Raji (cell line): ENCODE results near the gene GTF2F1.

ENCODE experiments used
- POLR2A ChIP-seq: IDR thresholded peaks from 2 replicates; pipeline ENCODE4 v1.6.1; 2011; ENCODE audit warnings: low read depth, low read length, control low read depth; ENCODE audit not compliant: insufficient read depth

Gene GTF2F1

DNA sequence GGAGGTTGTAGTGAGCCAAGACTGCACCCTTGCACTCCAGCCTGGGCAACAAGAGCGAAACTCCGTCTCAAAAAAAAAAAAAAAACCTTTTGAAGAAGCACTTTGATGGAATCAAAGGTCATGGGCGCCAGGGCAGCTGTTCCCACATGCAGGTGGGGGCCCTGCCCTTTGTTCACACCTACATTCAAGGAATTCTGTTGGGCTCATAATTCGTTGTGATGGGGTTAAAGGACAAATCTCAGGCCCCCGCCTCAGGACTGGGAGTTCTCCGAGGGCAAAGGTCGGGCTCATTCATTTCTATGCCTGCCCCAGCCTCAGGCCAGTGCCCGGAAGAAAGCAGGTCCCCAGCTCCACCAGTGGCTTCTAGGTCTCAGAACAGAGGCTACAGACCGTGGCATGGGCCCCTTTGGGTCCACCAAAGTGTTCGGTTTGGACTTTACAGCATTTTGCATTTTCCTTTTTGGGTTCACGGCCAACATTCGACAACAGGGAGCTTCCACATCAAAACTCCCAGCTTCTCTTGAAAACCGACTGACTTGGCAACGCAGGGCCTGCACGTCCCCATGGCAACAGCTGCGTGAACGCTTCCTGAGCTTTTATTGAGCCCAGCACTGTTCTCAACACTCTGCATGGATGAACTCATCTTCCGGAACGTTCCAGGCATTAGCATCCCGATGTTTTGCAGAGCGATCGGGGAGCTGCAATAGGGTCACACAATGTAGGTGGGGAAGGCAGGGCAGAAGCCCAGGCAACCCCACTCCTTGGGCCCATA lies 10.1 kb upstream of the GTF2F1 start:
- TF ChIP-seq POLR2A = no peak

DNA sequence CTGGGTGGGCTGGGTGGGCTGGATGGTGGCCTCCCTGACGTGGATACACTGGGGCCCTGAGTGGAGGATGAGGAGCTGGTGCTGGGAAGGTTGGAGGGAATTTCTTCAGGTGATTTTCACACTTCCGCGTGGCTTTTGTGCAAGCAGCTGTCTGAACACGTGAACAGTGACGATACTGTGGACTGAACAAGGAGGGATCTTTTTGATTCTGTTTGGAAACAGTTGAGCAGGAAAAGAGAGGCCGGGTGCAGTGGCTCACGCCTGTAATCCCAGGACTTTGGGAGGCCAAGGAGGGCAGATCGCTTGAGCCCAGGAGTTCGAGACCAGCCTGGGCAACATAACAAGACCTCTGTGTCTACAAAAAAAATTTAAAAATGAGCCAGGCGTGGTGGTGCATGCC lies 9.1 kb upstream of the GTF2F1 start:
- no peak for TF ChIP-seq POLR2A

DNA sequence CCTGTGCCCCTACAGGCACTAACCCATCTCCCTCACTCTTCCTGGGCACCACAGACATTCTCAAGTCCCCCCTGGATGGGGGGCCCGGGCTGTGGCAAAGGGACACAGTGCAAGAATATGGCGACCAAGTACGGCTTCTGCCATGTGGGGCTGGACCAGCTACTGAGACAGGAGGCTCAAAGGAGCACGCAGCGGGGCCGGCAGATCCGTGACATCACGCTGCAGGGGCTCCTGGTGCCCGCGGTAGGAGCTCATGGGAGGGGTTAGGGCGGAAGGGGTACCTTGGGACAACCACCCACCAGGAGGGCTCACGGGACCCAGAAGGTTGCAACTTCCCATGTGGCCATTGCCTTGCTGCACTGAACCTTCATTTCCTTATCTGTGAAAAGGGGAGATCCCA lies 3.3 kb upstream of the GTF2F1 start:
- no peak for TF ChIP-seq POLR2A

DNA sequence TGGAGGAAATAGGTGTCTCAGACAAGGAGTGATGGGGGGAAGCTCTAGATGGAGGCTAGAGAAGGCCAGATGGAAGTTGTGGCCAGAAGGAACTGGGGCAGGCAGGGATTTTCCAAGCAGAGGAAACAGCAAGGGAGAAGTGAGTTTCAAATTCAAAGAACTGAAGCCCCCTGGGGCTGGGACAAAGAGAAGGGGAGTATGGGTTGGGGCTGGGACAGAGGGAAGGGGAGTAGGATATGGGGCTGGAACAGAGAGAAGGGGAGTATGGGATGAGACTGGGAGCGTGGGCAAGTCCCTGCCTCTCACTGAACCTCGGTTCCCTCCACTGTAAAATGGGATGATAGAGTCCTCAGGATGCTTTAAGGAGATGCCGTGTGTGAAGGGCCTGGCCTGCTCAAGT lies 1.9 kb upstream of the GTF2F1 start:
- no peak for TF ChIP-seq POLR2A

DNA sequence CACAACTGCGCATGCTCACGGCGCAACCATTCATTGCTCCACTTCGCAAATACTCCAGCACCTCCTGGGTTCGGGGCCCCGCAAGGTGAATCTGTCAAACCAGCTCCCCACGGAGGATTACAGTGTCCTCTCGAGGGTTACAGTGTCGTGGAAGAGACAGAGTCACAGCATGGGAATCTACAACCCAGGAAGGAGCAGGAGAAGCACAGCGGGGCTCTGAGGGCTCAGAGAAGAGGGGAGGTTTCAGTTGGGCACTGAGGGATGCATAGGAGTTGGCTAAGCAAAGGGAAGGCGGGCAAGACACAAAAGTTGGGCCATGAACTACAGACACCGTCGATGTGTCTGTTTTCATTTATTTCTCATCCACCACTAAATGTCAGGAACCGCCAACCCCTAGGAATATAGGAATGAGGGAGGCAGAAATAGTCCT lies 1.0 kb upstream of the GTF2F1 start:
- no peak for TF ChIP-seq POLR2A

DNA sequence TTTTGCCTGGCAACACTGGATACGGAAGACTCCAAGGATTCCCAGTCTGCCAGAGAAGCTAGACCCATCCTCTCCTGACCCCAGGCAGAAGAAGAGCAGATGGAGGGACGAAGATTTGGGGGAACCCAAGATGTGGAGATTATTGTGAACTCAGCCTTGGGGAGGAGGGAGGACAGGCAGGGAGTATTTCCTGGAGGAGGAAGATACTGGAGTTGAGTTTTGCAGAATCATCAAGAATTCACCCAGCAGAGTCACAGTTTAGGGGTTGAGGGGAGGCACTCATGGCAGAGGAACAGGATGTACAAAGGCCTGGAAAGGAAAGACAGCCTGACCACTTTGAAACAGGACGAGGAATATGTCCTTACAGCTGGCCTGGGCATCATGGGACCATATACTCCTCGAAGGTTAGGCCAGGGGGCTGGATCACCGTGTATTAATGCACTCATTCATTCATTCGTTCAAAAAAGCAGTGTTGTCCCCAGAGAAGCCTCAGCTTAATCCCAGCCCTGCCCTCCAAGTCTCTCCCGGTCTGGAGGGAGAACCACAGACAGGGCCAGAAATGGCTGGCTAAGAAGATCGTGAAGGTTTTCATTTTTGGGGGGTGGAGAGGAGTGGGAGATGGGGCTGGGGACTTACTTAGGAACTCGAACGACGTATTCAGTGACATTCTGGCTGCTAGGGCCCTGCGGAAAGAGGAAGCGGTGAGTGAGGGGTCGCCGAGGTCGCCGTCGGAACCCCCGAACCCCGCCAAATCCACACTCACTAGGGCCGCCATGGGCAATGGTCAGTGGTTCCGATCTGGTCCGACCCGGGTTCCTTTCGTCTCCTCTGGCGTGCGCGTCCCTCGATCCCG lies 517 bp downstream of the GTF2F1 start:
- TF ChIP-seq POLR2A = no peak

DNA sequence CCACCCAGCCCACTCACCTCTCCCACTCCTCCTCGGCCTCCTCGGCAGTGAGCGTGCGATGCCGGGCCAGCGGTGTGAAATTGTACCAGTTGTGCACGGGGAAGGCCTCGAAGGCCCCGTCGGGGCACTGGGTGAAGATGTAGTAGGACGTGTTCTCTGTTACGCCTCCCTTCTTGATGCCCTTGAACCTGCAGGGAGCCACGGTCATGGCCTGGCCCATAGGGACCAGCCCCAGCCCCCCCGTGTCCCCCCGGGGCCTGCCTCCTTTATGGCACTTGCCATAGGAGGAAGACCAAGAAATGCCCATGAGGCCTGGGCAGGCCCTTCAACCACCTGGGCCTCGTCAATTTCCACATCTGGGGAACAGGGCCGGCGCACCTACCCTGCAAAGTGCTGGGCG lies 5.6 kb downstream of the GTF2F1 start:
- no peak for TF ChIP-seq POLR2A

DNA sequence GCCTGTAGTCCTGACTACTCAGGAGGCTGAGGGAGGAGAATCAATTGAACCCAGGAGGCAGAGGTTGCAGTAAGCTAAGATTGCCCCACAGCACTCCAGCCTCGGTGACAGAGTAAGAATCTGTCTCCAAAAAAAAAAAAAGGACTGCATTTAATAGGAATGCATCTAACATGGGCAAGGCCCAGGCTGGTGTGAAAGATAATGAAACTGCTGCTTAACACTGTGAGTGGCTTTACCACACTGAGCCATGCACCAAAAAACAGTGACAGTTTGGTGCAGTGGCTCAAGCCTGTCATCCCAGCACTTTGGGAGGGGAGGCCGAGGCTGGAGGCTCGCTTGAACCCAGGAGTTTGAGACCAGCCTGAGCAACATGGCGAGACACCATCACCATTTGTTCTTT lies 8.6 kb downstream of the GTF2F1 start:
- no peak for TF ChIP-seq POLR2A

DNA sequence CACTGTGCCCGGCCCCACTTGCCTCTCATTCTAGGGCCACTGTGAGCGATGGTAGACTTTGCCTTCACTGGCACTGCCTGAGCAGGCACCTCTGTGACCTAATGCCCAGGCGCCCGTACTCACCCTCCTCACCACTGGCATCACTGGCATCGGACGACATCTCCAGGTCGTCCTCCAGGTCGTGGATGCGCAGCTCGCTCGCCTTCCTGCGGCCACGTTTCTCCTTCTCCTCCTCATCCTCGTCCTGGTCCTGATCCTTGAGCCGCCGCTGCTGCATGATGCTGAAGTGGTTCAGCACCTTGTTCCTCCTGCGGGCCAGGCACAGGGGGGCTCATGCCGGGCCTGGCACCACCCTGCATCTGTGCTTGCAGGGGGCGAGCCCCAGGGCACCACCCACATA lies 9.8 kb downstream of the GTF2F1 start:
- TF ChIP-seq POLR2A = no peak

DNA sequence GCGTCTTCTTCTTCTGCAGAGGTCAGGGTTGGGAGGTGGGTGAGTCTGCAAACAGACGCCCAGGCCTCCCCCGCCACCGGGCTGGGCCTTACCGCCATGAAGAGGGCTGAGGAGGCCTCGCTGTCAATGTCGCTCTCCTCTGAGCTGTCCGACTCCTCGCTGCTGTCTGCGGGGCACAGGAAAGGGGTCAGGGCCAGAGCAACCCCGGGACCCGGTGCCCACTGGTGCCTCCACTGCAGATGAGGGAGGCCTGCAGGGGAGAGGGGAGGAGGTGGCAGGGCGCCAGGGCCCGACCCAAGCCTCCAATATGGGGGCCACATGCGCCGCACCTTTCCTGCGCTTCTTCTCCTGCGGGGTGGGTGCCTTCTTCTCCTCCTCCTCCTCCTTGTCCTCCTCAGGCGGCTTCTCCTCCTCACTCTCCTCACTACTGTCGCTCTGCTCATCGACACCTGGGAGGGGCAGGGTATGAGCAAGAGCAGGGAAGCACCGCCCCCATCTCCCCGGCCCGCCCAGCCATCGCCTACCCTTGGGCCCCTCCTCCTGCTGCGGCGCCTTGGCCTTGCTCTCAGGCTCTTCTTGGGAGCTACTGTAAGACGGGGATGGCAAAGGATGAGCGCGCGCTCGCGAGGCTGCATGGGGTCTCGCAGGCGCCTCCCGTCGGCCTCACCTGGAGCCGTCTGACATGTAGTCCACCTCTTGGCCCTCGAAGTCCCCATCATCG lies 11.8 kb downstream of the GTF2F1 start:
- no peak for TF ChIP-seq POLR2A

DNA sequence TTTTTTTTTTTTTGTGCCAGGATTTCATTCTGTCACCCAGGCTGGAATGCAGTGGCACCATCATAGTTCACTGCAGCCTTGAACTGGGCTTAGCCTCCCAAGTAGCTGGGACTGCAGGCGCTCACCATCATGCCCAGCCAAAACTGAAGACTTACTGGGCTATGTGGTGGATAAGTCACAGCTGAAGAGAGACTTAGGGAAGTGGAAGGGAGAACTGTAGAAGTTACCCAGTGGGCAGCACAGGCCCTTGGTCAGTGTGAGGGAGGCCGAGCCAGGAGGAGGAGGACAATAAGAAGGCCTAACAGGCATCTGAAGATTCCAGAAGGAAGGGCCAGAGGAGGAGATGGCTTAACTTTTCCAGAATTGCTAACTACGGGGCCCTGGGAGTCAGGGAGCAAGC lies 13.2 kb downstream of the GTF2F1 start:
- no peak for TF ChIP-seq POLR2A

DNA sequence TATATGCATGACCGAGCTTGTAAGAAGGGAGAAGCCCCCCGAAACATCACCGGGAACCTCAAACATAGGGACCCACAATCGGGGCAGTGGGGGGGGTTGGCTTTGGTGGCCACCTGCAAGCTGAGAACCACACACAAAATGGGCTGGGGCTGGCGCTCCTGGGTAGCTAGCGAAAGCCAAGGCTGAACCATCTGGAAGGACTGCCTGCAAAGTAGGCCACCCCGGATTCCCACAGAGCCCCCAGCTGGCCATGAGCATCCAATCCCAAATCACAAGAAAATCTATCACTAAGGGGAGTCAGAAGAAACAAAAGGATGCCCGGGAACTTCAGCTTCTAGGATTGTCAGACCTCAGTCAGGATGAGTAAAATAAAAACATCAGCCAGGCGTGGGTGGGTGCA lies 14.5 kb downstream of the GTF2F1 start:
- TF ChIP-seq POLR2A = no peak

DNA sequence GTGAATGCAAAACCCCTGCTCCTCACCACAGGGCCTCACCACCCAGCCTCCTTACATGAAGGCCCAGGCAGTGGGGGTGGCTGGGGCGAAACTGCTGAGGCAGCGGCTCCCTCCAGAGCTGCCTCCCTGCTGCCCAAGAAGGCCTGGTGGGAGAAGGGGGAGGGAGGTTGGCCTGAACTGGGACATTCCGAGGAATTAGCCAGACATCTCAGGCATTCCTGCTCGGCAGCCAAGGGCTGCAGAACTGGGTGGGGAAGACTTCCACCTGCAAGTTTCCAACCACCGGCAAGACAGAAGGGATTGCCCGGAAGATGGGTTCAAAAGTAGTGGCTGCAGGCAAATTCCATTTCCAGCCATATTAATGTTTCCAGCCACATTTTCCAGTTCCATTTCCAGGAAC lies 14.9 kb downstream of the GTF2F1 start:
- TF ChIP-seq POLR2A = no peak

DNA sequence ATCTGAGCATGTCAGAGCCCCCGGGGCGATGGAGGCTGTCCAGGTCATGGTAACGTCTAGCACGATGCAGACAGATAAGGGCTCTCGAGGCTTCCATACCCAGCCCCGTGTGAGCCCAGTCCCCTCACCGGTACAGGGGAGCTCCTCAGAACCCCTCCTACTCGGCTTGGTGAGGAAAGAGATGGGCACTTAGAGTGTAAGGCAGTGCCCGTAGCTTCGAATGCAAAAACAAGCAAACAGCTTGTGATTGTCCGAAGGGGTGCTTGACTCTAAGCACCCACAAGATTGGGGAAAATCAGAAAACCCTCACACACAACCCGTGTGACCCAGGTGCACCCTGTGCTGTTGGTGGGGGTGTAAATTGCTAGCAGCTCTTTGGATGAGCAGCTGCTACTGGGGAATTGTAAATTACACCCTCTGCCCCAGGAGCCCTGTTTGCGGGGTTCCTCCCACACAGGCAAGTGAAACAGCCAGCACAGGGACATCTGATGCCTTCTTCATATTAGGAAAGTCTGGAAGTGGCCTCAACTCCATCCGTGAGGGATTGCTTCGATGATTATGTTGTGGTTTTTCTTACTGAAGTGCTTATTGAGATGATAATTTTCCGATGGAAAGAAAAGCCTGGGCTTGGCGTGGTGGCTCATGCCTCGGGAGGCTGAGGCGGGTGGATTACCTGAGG lies 16.3 kb downstream of the GTF2F1 start:
- no peak for TF ChIP-seq POLR2A

DNA sequence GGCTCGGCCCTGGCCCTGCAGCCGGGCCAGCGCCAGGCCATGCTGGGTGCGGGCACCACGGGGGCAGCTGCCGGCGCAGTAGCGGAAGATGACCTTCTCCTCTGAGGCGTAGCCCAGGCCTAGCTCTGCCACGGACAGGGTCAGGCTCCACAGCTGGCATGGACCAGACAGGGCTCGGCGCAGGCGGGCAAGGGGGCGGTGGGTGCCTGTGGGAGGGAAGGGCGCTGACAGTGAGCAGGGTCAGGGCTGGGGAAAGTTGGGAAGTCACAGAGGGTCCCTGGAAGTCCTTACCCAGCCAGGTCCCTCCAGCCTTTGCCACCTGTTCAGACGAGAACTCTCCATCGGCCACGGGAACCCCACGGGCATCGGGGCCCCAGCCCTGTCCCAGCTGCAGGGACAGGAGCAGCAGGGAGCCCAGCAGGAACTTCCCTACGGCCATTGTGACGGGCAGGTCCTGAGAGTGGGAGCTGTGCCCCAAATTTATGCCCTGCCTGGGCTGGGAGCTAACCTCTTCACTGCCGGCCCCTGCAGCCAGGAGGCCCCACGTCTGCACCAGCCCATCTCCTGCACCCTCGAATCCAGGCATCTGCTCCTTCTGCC lies 17.5 kb downstream of the GTF2F1 start, which contains the start of gene PSPN:
Gene PSPN (minus strand): TSS at position 523 of the 600 bp plus-strand sequence. CDS start 84 bp downstream, at position 439.
- TF ChIP-seq POLR2A = no peak
